DOHH2 (cell line): ENCODE measurements around the gene ALK.

ENCODE experiments used
- H3F3A ChIP-seq: fragments of 200-600 bp; sonication (generic), shearing (Covaris generic); 2 replicates; pipeline ENCODE4 v1.6.0; 2016; ENCODE audit warnings: antibody characterized with exemption, mild to moderate bottlenecking; ENCODE audit not compliant: control insufficient read depth, insufficient read depth
- H3K27ac ChIP-seq: fragments of 200-600 bp; sonication (generic); 2 replicates; pipeline ENCODE4 v1.5.1; 2014; ENCODE audit warnings: low read depth, mild to moderate bottlenecking, low read length, moderate library complexity
- H3K27me3 ChIP-seq: fragments of 200-600 bp; sonication (generic); 2 replicates; pipeline ENCODE4 v1.6.1; 2014; ENCODE audit warnings: mild to moderate bottlenecking, low read length, mixed read lengths; ENCODE audit not compliant: control insufficient read depth
- H3K36me3 ChIP-seq: fragments of 200-600 bp; sonication (generic); 2 replicates; pipeline ENCODE4 v1.6.1; 2014; ENCODE audit warnings: mild to moderate bottlenecking, low read length, moderate library complexity, mixed read lengths; ENCODE audit not compliant: control insufficient read depth
- H3K4me1 ChIP-seq: fragments of 200-600 bp; sonication (generic); 2 replicates; pipeline ENCODE4 v1.6.1; 2014; ENCODE audit warnings: mild to moderate bottlenecking, low read length, mixed read lengths; ENCODE audit not compliant: control insufficient read depth
- H3K4me2 ChIP-seq: fragments of 200-600 bp; sonication (generic); 2 replicates; pipeline ENCODE4 v1.6.0; 2014; ENCODE audit warnings: mild to moderate bottlenecking, low read length, moderate library complexity
- H3K4me3 ChIP-seq: fragments of 200-600 bp; sonication (generic); 2 replicates; pipeline ENCODE4 v1.5.1; 2014; ENCODE audit warnings: mild to moderate bottlenecking, low read length, mixed read lengths
- H3K79me2 ChIP-seq: fragments of 200-600 bp; sonication (generic); 2 replicates; pipeline ENCODE4 v1.6.1; 2014; ENCODE audit warnings: mild to moderate bottlenecking, low read length, mixed read lengths; ENCODE audit not compliant: control insufficient read depth
- H3K9me2 ChIP-seq: fragments of 200-600 bp; sonication (generic); replicated peaks from 2 replicates; pipeline ENCODE4 v1.6.1; 2014; ENCODE audit warnings: mild to moderate bottlenecking, low read length, mixed read lengths; ENCODE audit not compliant: control insufficient read depth
- H3K9me3 ChIP-seq: fragments of 200-600 bp; sonication (generic); 2 replicates; pipeline ENCODE4 v1.6.1; 2014; ENCODE audit warnings: antibody characterized with exemption, low read length, mixed read lengths; ENCODE audit not compliant: control insufficient read depth, insufficient read depth
- H4K20me1 ChIP-seq: fragments of 200-600 bp; sonication (generic); 2 replicates; pipeline ENCODE4 v1.6.0; 2014; ENCODE audit warnings: low read depth, mild to moderate bottlenecking, antibody characterized with exemption, low read length, moderate library complexity; ENCODE audit not compliant: control insufficient read depth, insufficient read depth
- EZH2phosphoT487 ChIP-seq: fragments of 200-600 bp; sonication (generic); IDR thresholded peaks from 2 replicates; pipeline ENCODE4 v1.6.1; 2017; ENCODE audit warnings: borderline replicate concordance, mild to moderate bottlenecking, antibody characterized with exemption, low read length, moderate library complexity, mixed read lengths
- TF ChIP-seq, protein P1 (sequence below): fragments of 200-600 bp; sonication (generic); IDR thresholded peaks from one replicate; pipeline ENCODE4 v1.5.1; 2014; ENCODE audit warnings: antibody characterized with exemption, mild to moderate bottlenecking, low read depth, low read length; ENCODE audit not compliant: poor library complexity, severe bottlenecking

The ALK gene

DNA sequence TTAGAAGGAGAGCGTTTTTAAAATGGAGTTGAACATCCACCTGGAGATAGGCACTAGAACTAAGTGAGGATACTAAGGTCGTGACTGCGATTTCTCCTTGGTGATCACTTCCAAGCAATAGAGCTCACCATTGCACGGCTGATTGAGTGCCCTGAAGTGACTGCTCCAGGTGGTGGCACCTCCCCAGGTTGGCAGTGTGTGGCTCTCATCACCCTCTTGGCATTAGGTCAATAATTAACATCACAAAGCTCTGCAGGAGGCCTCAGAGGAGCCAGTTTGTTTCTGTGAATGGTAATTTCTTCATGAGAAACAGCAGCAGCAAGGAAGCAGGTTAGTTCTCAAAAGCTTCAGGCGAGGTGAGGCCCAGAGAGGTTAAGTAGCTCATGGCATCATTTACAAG lies 546.6 kb downstream of the ALK start:
- Histone ChIP-seq H3K4me2 (no peak overlapping the region), H3K79me2 (no peaks in the 10 kb centered on the region), H3K4me1 (no peaks in the 10 kb centered on the region), H3K36me3 (no peaks in the 10 kb centered on the region), H3K27me3 (no peaks in the 10 kb centered on the region), H3K27ac (no peak overlapping the region), H3K4me3 (no peak overlapping the region), H3F3A (no peaks in the 10 kb centered on the region), H4K20me1 (no peaks in the 10 kb centered on the region), H3K9me2 (no peaks in the 10 kb centered on the region), H3K9me3 (no peaks in the 10 kb centered on the region)
- TF ChIP-seq, protein P1, sequence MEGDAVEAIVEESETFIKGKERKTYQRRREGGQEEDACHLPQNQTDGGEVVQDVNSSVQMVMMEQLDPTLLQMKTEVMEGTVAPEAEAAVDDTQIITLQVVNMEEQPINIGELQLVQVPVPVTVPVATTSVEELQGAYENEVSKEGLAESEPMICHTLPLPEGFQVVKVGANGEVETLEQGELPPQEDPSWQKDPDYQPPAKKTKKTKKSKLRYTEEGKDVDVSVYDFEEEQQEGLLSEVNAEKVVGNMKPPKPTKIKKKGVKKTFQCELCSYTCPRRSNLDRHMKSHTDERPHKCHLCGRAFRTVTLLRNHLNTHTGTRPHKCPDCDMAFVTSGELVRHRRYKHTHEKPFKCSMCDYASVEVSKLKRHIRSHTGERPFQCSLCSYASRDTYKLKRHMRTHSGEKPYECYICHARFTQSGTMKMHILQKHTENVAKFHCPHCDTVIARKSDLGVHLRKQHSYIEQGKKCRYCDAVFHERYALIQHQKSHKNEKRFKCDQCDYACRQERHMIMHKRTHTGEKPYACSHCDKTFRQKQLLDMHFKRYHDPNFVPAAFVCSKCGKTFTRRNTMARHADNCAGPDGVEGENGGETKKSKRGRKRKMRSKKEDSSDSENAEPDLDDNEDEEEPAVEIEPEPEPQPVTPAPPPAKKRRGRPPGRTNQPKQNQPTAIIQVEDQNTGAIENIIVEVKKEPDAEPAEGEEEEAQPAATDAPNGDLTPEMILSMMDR = no peak
- no peak for TF ChIP-seq EZH2phosphoT487

DNA sequence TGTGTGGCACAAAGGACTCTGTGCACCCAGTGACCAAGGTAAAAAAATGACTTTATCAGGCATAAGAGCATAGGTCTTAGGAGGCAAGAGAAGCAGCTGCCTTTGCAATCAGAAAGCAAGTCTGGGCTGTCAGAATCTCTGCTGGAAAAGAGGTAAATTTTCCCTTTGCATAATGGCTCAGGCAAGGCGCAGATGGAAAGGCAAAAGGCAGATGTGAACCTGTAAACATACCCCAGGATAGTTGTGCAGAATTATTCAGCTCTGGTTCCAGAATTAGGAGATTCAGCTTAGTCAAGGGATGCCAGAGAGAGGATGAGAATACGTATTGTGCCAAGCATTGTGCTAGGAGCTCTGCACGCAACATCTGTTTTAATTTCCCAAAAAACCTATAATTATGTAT lies 547.5 kb downstream of the ALK start:
- H3K27me3 ChIP-seq = no peaks in the 10 kb centered on the region
- TF ChIP-seq, protein P1 = no peak
- no peak for TF ChIP-seq EZH2phosphoT487
- no peaks in the 10 kb centered on the region for H3K9me2 ChIP-seq
- no peaks in the 10 kb centered on the region for H3K9me3 ChIP-seq
- H3K4me3 ChIP-seq = no peak overlapping the region
- no peaks in the 10 kb centered on the region for H3K36me3 ChIP-seq
- no peaks in the 10 kb centered on the region for H3K4me1 ChIP-seq
- no peak overlapping the region for H3K27ac ChIP-seq
- no peak overlapping the region for H3K4me2 ChIP-seq
- H3F3A ChIP-seq = no peaks in the 10 kb centered on the region
- H4K20me1 ChIP-seq = no peaks in the 10 kb centered on the region
- H3K79me2 ChIP-seq = no peaks in the 10 kb centered on the region

DNA sequence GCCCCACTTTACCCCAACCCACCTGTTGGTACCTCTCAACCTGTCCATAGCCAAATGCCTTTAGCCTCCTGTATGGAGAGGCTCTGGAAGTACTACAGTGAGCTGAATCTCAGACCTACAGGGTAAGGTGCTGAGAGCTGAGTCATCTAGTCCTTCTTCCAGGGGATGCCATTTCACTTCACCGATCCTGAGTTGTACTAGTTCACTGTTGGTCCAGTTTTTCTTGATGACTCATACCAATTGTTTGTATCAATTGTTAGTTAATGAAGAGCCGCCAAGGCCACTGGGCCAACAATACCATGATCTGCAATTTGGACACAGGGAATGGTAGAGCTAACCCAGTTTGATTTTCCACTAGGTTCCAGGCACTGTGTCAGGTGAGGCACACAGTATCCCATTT lies 549.2 kb downstream of the ALK start:
- Histone ChIP-seq H3K36me3 (no peaks in the 10 kb centered on the region), H3K9me3 (no peaks in the 10 kb centered on the region), H3K9me2 (no peaks in the 10 kb centered on the region), H3K27ac (no peak overlapping the region), H3F3A (no peaks in the 10 kb centered on the region), H3K4me2 (no peak overlapping the region), H3K79me2 (no peaks in the 10 kb centered on the region), H3K4me3 (no peak overlapping the region), H3K4me1 (no peaks in the 10 kb centered on the region), H3K27me3 (no peaks in the 10 kb centered on the region), H4K20me1 (no peaks in the 10 kb centered on the region)
- TF ChIP-seq, protein P1 = no peak
- no peak for TF ChIP-seq EZH2phosphoT487
